ENCODE data around the gene PDCL2.

GRCh38 chr4:55571806-55572205 is 20.2 kb downstream of the PDCL2 start:
- TF ChIP-seq CREB5 (CRISPR knock-in tag; IDR thresholded peaks at IDR 0.05; ENCODE audit: low read depth) (no peak), ZNF565 (CRISPR knock-in tag; conservative IDR thresholded peaks at IDR 0.05; ENCODE audit: low read depth) (no peak), TSHZ2 (CRISPR knock-in tag; IDR thresholded peaks at IDR 0.05) (no peak), ZFP3 (CRISPR knock-in tag; IDR thresholded peaks at IDR 0.05) (no peak)

Data from SK-N-SH treated with all-trans-retinoic acid at 6 μM for 48 hours (cell line).